ENCODE data around the gene SLC15A3.

Gene SLC15A3

GRCh38 chr11:60951904-60952741 is at the start of gene SLC15A3:
SLC15A3 (minus strand) TSS chr11:60952176; CDS start chr11:60951551, 625 bp downstream.
- DNase-seq, result peak in 23 of 56 donors; percentile 22 to 67 (median 38)

DNA sequence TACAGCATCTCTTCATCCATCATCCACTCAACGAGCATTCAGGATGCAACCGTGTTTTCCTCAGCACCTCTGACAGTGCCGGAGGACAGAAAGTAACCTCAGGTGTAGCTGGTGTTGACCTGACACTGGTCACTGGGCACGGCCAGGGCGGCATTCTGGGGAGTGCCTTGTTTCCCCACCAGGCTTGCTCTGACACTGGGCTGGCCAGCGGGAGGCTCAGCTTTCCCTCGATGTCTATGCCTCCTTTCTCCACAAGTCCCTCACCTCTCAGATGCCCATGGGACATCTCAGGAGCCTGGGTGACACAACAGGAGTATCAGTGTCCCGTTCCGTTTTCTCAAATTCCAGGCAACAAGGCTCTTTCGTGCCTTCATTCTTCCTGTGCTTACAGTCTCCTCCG is 48.5 kb upstream of the SLC15A3 start:
- DNase-seq, result no peak

- DNase-seq, result no peak
Observed at GRCh38 chr11:60996381-60997138, 44.6 kb upstream of the SLC15A3 start.

- no peak for DNase-seq
Observed at GRCh38 chr11:60995798-60996197, 43.8 kb upstream of the SLC15A3 start.

DNA sequence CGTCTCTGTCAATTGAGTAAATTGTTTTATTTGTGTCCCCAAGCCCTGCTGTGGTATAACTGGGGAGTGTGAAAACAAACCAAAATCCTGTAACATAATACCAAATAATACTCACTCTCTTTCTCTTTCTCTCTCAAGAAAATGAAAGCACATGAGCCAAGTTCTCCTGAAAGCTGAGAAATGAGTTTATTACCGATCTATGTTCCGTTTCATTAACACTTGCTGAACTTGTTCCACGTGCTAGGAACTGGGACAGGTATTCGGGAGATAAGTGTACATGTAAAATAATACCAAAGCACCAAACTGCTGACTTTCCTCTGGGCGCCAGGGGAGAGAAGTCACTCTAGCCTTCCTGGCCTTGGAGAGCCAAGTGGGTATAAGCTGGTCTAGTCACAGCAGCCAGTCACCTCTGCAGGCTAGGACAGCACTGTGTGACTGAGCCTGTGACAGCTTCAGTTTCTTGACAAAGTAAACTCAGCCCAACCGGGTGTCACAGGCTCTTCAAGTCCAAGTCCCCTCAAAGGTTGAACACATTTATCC is 42.6 kb upstream of the SLC15A3 start:
- no peak for DNase-seq

DNA sequence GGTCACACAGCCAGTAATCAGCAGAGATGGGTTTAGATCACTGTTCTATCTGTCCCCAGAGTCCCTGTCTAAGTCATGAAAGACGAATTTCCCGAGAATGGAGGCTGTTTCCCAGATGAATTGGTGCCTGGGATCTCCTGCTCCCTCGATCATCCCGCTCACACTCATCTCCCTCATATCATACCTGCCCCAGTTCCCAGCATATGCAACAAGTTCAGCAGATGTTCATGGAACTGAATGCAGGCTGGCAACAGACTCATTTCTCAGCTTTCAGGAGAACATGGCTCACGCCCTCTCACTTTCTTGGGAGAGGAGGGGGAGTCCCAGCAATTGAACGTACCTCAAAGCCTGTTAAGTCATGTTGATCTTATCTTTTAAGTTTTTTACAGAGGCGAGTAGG is 41.6 kb upstream of the SLC15A3 start:
- DNase-seq, result no peak

DNA sequence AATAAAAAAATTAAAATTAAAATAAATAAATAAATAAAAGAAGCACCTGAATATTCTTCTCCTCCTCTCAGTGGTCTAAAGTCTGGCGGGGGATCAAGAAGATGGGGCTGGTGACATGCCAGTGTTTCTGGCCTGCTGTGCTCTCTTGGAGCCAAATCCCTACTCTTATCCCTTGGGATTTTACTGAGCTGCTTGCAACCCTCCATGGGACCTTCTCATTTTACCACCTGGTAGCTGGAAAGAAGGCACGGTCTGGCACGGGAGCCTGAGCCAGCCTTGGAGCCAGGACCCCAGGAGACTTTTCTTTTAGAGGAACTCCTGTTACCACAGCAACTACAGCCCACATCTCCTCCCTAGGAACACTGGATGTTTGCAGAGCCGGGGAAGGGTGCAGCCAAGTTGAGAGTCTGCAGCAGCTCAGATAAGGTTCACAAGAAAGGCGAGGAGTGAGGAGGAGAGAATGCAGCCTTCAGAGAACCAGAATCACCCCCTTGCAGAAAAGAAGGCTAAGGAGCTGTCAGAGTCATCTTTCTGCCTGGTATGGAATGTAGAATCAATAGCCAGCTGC is 41.0 kb upstream of the SLC15A3 start:
- peak in 2 of 56 donors; percentile 7 to 16 for DNase-seq

- DNase-seq, result no peak
Observed at GRCh38 chr11:60991457-60991856, 39.5 kb upstream of the SLC15A3 start.

GRCh38 chr11:60989093-60989650 is 37.2 kb upstream of the SLC15A3 start:
- no peak for DNase-seq

GRCh38 chr11:60988658-60989057 is 36.7 kb upstream of the SLC15A3 start:
- DNase-seq, result no peak

DNA sequence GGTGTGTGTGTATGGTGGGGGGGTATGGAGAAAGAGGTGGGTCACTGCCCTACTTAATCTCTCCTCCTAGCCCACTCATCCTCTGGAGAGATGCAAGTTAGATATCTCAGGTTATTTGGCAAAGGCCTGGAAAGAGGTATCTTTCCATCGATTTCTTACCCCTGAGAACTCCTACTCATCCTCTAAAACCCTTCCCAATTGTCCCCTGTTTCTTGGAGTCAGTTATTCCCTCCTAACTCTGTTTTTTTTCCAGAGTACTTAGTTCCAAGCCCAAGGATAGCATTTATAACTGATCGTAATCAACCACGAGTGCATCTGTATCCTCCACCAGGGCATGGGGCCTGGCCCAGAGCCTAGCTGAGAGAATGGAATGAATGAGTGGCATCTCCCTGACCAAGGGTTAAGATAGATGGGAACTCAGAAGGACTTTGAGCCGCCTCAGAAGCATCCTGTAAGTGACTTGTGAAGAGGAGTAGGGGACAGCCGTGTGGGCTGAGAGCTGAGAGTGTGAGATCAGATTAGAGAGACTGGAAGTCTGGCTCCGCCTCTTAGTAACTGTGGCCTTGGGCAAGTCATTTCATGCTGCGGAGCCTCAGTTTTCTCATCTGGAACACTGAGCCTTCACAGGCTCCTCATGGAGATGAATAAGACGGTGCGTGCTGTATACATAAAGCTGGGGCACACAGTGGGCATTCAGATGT is 35.8 kb upstream of the SLC15A3 start:
- no peak for DNase-seq

DNA sequence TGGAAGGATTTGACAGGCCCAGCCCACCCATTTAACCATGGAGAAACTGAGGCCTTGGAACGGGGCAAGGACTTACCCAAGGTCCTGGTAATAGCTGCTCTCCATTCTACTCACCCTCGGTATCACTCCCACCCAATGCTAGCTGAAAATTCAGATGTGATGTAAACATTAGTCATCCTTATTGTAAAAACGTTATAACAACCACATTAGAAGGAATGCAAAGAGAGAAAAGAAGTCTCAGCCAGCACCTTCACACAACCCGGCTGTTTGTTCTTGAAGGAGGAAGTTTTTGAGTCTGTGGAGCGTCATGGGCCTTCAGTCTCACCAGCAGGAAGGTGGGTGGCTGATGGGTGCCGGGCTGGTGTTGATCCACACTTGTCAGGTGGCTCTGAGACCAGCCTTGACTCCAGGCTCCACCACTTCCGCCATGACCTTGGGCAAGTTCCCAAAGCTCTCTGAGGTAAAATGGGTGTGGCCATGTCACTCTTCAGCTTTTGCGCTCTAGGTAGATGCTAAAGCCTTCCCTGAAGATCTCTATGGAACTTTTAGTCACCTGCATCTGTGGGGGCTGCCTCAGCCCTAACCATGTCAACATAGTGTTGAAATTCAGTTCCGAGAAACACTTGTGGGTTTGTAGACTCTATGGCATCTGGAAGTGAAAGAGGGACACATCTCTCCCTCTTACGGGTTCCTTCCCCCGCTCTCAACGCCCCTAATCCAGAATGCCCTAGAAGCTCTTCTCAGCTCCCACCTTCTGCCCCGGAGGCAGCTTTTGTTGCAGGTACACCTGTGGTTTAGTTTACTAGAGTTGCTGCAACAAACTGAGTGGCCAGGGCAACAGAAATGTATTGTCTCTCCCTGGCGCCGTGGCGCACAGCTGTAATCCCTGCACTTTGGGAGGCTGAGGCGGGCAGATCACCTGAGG is 34.3 kb upstream of the SLC15A3 start:
- peak in 3 of 56 donors; percentile 2 to 13 (median 11) for DNase-seq

DNA sequence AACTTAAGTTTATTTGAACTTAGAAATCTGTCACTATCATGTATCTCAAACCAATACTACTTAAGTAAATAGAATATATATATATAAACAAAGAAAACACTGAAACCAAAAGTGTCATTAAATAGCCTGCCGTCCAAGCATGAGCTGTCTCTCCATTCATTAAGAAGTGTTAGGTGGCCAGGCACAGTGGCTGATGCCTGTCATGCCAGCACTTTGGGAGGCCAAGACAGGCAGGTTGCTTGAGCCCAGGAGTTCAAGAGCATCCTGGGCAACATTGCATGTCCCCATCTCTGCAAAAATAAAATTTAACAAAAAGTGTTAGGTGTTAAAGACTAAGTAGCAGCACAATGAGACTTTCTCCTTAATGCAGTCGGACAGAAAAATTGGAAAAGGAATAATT is 33.5 kb upstream of the SLC15A3 start:
- DNase-seq, result no peak

GRCh38 chr11:60984636-60985035 is 32.7 kb upstream of the SLC15A3 start:
- DNase-seq, result no peak

DNA sequence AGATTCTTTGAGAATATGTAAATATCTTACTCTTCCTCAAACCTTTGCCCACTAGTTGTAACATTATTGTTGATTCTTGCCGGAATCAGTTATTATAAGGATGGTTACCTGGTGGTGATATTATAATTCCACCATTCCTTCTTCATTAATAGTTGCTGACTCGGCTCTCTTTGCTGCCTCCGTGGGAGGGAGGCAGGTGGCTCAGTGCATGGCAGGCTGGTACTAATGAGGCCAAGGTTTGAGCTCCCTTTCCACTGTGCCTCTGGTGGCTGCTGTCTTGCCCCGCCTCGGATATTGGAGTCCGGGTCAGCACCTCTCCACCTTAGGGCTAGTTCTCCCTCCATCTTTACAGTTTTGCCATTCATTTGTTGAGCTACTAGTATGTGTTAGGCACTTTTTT is 32.2 kb upstream of the SLC15A3 start:
- no peak for DNase-seq

DNA sequence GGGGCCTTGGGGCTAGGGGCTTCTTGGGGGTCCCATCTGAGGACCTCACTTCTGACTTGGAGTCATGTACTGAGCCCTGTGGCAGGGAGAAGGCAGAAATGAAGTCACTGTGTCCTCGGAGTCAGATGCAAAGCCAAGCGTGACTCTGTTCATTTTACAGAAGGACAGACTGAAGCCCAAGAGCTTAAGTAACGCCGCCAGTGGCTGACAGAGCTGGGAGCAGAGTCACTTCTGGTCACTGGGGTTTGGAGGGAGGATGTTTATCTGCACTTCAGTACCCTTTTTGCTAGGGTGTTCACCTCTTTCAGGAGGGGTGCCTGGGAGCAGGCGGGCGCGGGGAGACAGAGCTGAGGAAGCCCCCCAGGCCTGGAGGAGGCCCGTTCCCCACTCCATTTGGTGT is 30.2 kb upstream of the SLC15A3 start:
- no peak for DNase-seq

GRCh38 chr11:60981515-60981914 is 29.5 kb upstream of the SLC15A3 start:
- DNase-seq, result no peak

DNA sequence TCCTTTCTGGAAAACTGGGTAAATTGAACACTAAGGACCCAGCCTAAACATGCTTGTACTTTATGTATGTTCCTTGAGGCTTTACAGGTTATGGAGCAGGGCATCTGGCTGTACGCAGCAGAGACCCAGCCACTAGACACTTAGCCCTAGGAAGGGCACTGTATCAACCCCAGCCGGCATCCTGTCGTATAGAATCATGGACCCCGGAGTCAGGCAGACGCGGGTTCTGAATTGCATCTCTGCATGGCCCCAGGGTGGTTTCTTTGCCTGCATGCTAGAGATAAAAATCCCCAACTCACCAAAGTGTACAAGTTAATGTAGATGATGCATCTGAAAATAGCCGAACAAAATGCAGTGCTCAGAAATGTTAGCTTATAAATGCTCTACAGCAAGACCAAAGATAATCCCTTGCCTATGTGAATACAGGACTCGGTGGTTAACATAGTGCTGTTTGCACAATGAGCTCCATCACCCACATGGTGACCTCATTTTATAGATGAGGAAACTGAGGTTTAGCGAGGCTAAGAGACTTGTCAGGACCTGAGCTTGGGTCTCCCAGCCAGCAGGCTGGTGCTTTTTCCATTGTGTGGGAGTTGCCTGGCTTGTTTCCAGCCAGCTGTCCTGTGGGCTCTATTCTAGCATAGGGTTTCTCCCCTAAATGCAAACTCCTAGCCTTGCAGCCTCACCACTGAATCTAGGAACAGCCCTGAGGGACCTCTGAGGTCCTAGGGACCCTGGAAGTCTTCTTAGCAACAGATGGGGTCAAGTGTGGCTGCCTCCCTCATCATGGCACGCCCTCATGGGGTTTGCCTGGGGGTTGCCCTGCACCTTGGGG is 26.8 kb upstream of the SLC15A3 start:
- peak in 1 of 56 donors; percentile 4 for DNase-seq

GRCh38 chr11:60977836-60978235 is 25.9 kb upstream of the SLC15A3 start:
- no peak for DNase-seq

All from amygdala (tissue), 56 donors.